Caco-2 (cell line): ENCODE data around the gene NUTM1. TPM values are rescaled to one million over a fixed set of nuclear protein-coding genes. Genes with fewer than 3 reads are reported as not detected.

Experiments
- microRNA-seq: library from miRNA; unstranded; fragments of <30 nt; microRNA quantifications from one replicate; pipeline ENCODE4 v1.2.0, GENCODE V29; 2022
- total RNA-seq: library from RNA; stranded (reverse); gene quantifications from 2 replicates; pipeline ENCODE4 v1.2.3, GENCODE V29; 2022

The NUTM1 gene
- total RNA-seq, 1 experiment from 2014 or later: not detected

Small RNA genes lying within 50 kb of the gene (microRNA-seq; reads per million reads assigned to microRNA genes)
- not detected for gene MIR1233-1

Other genes with a start within 250 kb of the NUTM1 start
- gene EMC7, start 241.5 kb upstream of the NUTM1 start, total RNA-seq: 70.2 and 74.2 TPM in 2 replicates
- gene PGBD4, start 241.2 kb upstream of the NUTM1 start, total RNA-seq: 1.5 and 1.7 TPM in 2 replicates
- gene KATNBL1, start 133.2 kb upstream of the NUTM1 start, total RNA-seq: 22.6 and 25.9 TPM in 2 replicates
- gene EMC4, start 118.3 kb upstream of the NUTM1 start, total RNA-seq: 96.7 and 98.5 TPM in 2 replicates
- 8.9 and 12.6 TPM in 2 replicates for gene SLC12A6, start 5.5 kb upstream of the NUTM1 start, total RNA-seq
- 171 and 175 TPM in 2 replicates for gene NOP10, start 179 bp upstream of the NUTM1 start, total RNA-seq
- gene LPCAT4, start 23.9 kb downstream of the NUTM1 start, total RNA-seq: 35.3 and 37.9 TPM in 2 replicates
- gene GOLGA8A, start 94.5 kb downstream of the NUTM1 start, total RNA-seq: 42.4 and 55.8 TPM in 2 replicates
- 52.3 and 68.2 TPM in 2 replicates for gene GOLGA8B, start 240.3 kb downstream of the NUTM1 start, total RNA-seq